Nephron progenitor cell (in vitro differentiated cells): ENCODE measurements around the gene P2RY14.

Experiments
- DNase-seq: peaks from one replicate; pipeline ENCODE4 v3.0.0; 2021
- H3K27ac Mint-ChIP-seq: 2 replicates; pipeline ENCODE4 v1.8.0; 2021; ENCODE audit warnings: mild to moderate bottlenecking, moderate library complexity, mixed read lengths
- H3K27me3 Mint-ChIP-seq: 2 replicates; pipeline ENCODE4 v1.8.0; 2021; ENCODE audit warnings: mild to moderate bottlenecking, low read depth, mixed read lengths; ENCODE audit not compliant: poor library complexity
- H3K36me3 Mint-ChIP-seq: 2 replicates; pipeline ENCODE4 v1.8.0; 2021; ENCODE audit warnings: low read depth, mixed read lengths
- H3K4me1 Mint-ChIP-seq: 2 replicates; pipeline ENCODE4 v1.8.0; 2021; ENCODE audit warnings: mixed read lengths
- H3K4me3 Mint-ChIP-seq: 2 replicates; pipeline ENCODE4 v1.8.0; 2021; ENCODE audit warnings: mild to moderate bottlenecking, moderate library complexity, mixed read lengths
- H3K9me3 Mint-ChIP-seq: 2 replicates; pipeline ENCODE4 v1.8.0; 2021; ENCODE audit warnings: mild to moderate bottlenecking, moderate library complexity, mixed read lengths
- TF ChIP-seq, protein P1 (sequence below): fragments of 200-600 bp; sonication (generic); IDR thresholded peaks from 2 replicates; pipeline ENCODE4 v1.5.0; 2021; ENCODE audit warnings: antibody characterized with exemption

Gene P2RY14

DNA sequence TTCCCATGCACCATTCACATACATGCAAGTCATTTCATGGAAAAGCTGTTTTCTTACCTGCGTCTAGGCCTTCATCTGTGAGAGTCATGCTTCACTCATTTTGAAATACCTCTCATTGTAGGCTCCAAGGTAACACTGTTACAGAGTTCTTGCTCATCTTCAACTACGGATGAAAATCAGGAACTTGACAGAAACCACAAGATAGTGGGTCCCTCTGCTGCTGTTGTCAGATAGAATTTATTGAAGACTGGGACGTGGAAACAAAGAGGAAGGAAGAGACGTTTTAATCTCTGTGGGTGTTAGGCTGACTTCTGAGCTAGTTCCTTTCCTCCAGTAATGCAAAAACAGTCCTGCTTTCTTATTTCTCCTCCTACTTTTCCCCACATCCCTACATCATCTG, at the start of gene P2RY14:
P2RY14 (minus strand) TSS at position 313 of the 400 bp plus-strand sequence. CDS start 64,226 bp downstream, outside the sequence.
- Mint-ChIP-seq H3K27me3 (no peaks in the 10 kb centered on the region), H3K4me1 (peaks cover 37% of the 10 kb centered on the region), H3K36me3 (no peaks in the 10 kb centered on the region), H3K9me3 (no peaks in the 10 kb centered on the region), H3K27ac (peak within 1 kb of the TSS; percentile 50), H3K4me3 (no peak within 1 kb of the TSS)
- DNase-seq: no peak
- TF ChIP-seq, protein P1, sequence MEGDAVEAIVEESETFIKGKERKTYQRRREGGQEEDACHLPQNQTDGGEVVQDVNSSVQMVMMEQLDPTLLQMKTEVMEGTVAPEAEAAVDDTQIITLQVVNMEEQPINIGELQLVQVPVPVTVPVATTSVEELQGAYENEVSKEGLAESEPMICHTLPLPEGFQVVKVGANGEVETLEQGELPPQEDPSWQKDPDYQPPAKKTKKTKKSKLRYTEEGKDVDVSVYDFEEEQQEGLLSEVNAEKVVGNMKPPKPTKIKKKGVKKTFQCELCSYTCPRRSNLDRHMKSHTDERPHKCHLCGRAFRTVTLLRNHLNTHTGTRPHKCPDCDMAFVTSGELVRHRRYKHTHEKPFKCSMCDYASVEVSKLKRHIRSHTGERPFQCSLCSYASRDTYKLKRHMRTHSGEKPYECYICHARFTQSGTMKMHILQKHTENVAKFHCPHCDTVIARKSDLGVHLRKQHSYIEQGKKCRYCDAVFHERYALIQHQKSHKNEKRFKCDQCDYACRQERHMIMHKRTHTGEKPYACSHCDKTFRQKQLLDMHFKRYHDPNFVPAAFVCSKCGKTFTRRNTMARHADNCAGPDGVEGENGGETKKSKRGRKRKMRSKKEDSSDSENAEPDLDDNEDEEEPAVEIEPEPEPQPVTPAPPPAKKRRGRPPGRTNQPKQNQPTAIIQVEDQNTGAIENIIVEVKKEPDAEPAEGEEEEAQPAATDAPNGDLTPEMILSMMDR: no peak

DNA sequence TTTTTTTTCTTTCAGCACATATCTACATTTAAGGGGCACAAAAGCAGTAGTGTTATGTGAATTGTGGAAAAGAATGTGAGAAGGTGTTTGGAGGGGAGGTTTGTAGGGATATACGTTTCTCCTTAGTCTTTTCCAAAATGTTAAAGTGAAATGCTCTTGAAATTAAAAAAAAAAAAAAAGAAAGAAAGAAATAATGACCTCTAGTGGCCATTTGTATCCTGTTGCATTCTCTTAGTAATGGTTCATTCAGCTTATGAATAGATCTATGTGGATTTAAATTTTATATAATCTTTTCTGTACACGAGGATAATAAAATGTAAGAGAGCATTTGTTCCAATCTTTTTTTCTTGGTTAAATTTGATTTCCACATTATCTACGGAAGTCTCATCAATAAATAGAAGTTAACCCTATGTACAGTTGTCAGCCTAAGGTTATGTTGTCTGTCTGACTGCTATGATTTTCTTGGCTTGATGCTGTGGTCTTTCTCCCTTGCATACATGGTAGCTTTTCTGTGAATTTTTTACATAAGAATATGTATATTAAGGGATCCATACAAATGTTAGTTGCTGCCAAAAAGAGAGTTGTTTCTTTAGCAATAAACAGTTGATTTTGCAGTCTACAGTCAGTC, 49.3 kb upstream of the P2RY14 start:
- TF ChIP-seq, protein P1: peak; percentile 72
- H3K27ac Mint-ChIP-seq: no peak overlapping the region
- H3K4me3 Mint-ChIP-seq: no peak overlapping the region
- no peak for DNase-seq
- no peaks in the 10 kb centered on the region for H3K9me3 Mint-ChIP-seq
- H3K27me3 Mint-ChIP-seq: peaks cover 1% of the 10 kb centered on the region
- no peaks in the 10 kb centered on the region for H3K4me1 Mint-ChIP-seq
- H3K36me3 Mint-ChIP-seq: peaks cover 11% of the 10 kb centered on the region

DNA sequence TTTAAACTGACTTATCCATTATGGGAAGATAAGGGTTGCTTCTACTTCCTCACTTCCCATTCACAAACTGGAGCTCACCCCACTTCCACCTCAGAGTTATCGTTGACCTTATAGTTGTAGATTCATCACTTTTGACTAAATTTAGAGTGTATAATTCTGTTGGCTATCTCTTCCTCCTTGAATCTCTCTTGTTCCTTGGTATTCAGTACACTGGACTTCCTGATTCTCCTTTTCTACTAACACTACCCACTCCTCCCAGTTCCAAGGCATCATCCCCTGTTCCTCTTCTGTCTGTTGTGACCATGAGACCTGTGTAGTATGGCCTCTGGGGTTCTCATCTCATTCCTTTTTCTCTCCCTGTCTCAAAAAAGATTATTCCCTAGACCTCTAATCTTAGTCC, 44.2 kb upstream of the P2RY14 start:
- peaks cover 3% of the 10 kb centered on the region for H3K27me3 Mint-ChIP-seq
- DNase-seq: no peak
- peaks cover 14% of the 10 kb centered on the region for H3K36me3 Mint-ChIP-seq
- TF ChIP-seq, protein P1: no peak
- H3K4me3 Mint-ChIP-seq: no peak overlapping the region
- H3K27ac Mint-ChIP-seq: no peak overlapping the region
- no peaks in the 10 kb centered on the region for H3K4me1 Mint-ChIP-seq
- no peaks in the 10 kb centered on the region for H3K9me3 Mint-ChIP-seq

DNA sequence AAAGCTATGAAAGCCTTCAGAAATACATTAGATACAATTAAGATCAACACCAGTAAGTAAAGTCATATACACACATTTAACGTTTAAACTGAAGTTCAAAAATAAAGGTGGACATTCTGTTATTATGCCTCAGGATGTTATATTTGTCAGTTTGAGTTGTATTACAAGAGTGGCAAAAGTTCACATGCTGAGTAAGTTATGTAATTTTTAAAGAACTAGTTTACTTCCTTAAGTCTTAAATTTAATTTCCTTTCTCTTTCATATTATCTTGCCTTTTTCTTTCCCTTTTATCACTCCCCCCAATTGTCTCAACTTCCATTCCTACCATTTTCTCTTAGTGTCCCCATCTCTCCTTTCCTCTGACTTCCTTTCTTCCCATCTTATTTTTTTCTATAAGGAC, 43.2 kb upstream of the P2RY14 start:
- Mint-ChIP-seq H3K27me3 (peaks cover 3% of the 10 kb centered on the region), H3K27ac (no peak overlapping the region), H3K4me3 (no peak overlapping the region), H3K9me3 (no peaks in the 10 kb centered on the region), H3K36me3 (peaks cover 14% of the 10 kb centered on the region), H3K4me1 (no peaks in the 10 kb centered on the region)
- no peak for DNase-seq
- TF ChIP-seq, protein P1: no peak

DNA sequence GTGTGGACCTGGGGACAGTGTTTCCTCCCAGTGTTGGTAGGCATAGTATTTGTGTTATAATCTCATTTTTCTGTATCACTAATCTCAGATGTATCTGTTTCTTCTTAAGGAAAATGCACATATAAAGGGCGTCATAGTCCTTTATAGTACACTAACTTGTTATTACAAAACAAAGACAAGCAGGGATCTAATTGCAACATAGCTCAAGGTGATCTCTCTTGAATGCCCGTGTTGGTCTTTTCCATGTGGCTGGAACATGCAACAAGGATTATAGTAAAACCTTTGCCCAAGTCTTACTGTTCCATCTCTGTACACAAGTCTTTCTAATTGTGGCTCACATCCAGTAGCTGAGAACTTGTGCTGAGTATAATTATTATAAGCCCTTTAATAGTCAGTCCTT, 41.8 kb upstream of the P2RY14 start:
- Mint-ChIP-seq H3K9me3 (no peaks in the 10 kb centered on the region), H3K4me1 (no peaks in the 10 kb centered on the region), H3K27me3 (peaks cover 3% of the 10 kb centered on the region), H3K4me3 (no peak overlapping the region), H3K27ac (no peak overlapping the region), H3K36me3 (peaks cover 14% of the 10 kb centered on the region)
- no peak for DNase-seq
- TF ChIP-seq, protein P1: no peak

DNA sequence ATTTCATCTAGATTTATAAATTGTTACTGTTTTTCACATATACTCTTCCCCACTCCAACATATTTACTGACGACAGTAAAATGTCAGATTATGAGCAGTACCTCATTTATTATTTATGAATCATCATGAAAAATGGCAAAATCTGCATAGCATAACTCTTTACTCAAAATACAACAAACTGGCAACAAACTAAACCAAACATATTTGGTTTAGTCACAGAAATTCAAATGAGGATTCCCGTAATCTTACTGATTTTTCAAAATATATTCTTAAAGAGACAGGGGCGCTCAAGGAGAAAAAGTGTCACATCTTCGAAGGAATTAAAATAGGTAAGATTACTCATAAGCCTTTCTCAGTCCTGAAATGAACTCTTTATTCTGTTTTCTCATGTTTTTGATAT, 41.3 kb upstream of the P2RY14 start:
- no peaks in the 10 kb centered on the region for H3K4me1 Mint-ChIP-seq
- TF ChIP-seq, protein P1: no peak
- no peak overlapping the region for H3K4me3 Mint-ChIP-seq
- H3K36me3 Mint-ChIP-seq: peaks cover 14% of the 10 kb centered on the region
- DNase-seq: no peak
- H3K27ac Mint-ChIP-seq: no peak overlapping the region
- no peaks in the 10 kb centered on the region for H3K9me3 Mint-ChIP-seq
- peaks cover 3% of the 10 kb centered on the region for H3K27me3 Mint-ChIP-seq
